ENCODE data around the gene TVP23B.

The TVP23B gene

GRCh38 chr17:18848501-18848900 is 67.5 kb downstream of the TVP23B start:
- DNase-seq (ENCODE audit: low read depth) = no peak
- no peak overlapping the region for H3K4me3 ChIP-seq (ENCODE audit: control insufficient read depth, low read depth, low read length)
- no peak for TF ChIP-seq CTCF (IDR thresholded peaks at IDR 0.05; ENCODE audit: control insufficient read depth, insufficient read depth, low read depth, low read length, missing control alignments)

GRCh38 chr17:18850679-18851078 is 69.7 kb downstream of the TVP23B start:
- H3K4me3 ChIP-seq (ENCODE audit: control insufficient read depth, low read depth, low read length) = no peak overlapping the region
- TF ChIP-seq CTCF (IDR thresholded peaks at IDR 0.05; ENCODE audit: control insufficient read depth, insufficient read depth, low read depth, low read length, missing control alignments) = no peak
- no peak for DNase-seq (ENCODE audit: low read depth)

- TF ChIP-seq CTCF (IDR thresholded peaks at IDR 0.05; ENCODE audit: control insufficient read depth, insufficient read depth, low read depth, low read length, missing control alignments) = no peak
- no peak overlapping the region for H3K4me3 ChIP-seq (ENCODE audit: control insufficient read depth, low read depth, low read length)
- no peak for DNase-seq (ENCODE audit: low read depth)
These were observed 70.2 kb downstream of the TVP23B start for GRCh38 chr17:18851201-18851600.

GRCh38 chr17:18854956-18855355 is 74.0 kb downstream of the TVP23B start:
- DNase-seq (ENCODE audit: low read depth) = no peak
- H3K4me3 ChIP-seq (ENCODE audit: control insufficient read depth, low read depth, low read length) = no peak overlapping the region
- TF ChIP-seq CTCF (IDR thresholded peaks at IDR 0.05; ENCODE audit: control insufficient read depth, insufficient read depth, low read depth, low read length, missing control alignments) = no peak

GRCh38 chr17:18855831-18856569 is 75.0 kb downstream of the TVP23B start:
- DNase-seq (ENCODE audit: low read depth) = peak; percentile 78
- TF ChIP-seq CTCF (IDR thresholded peaks at IDR 0.05; ENCODE audit: control insufficient read depth, insufficient read depth, low read depth, low read length, missing control alignments) = no peak
- peak overlapping the region; percentile 82 for H3K4me3 ChIP-seq (ENCODE audit: control insufficient read depth, low read depth, low read length)
